Measurements from ENCODE around the gene ZNF3. TPM values are rescaled to one million over a fixed set of nuclear protein-coding genes. Genes with fewer than 3 reads are reported as not detected.

ZNF3 gene
- total RNA-seq, 2 donors from 2014 or later = 34.0 to 37.2 TPM

- intact Hi-C loops (cut with DNase I, micrococcal nuclease) = no loop called here
- DNase-seq = no peak
- ATAC-seq = no peak
Measured at GRCh38 chr7:100115026-100115425, 33.5 kb upstream of the ZNF3 start.

DNA sequence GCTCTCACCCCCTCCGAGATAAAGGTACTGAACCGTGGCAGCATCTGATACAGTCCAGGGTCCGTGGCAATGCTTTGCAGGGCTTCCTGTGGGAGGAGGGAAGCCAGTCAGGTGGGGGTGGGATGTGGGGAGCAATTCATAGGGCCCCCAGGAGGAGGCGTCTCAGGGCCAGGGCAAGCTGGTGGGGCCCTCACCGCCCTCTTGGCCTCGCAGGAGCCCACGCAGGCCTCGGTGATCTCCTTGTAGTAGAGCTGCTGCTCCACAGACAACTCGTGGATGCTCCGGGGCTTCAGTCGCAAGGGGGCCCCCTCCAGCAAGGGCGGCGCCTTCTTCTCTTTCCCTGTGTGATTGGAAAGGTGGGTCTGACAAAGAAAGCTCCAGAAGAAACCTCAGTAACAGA lies 30.4 kb upstream of the ZNF3 start:
- intact Hi-C loops (cut with DNase I, micrococcal nuclease) = no loop called here
- no peak for ATAC-seq
- no peak for DNase-seq

DNA sequence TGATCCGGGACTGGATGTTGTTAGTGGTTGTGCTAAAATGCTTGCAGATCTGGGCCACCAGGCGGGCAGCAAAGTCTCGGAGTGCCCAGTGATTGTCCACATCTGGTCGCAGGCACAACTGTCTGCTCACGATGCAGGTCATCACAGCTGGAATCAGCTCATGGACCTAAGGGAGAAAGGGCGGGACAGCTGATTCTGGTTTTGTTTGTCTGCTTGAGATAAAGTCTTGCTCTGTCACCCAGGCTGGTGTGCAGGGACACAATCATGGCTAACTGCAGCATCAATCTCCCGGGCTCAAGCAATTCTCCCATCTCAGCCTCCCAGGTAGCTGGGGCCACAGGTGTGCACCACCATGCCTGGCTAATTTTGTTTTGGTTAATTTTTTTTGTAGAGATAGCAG lies 29.6 kb upstream of the ZNF3 start:
- intact Hi-C loops (cut with DNase I, micrococcal nuclease) = no loop called here
- DNase-seq = no peak
- ATAC-seq = no peak

GRCh38 chr7:100109521-100110163 lies 28.1 kb upstream of the ZNF3 start:
- intact Hi-C loops (cut with DNase I, micrococcal nuclease) = no loop called here
- peak; percentile 27 for ATAC-seq

GRCh38 chr7:100107890-100108289 lies 26.4 kb upstream of the ZNF3 start:
- intact Hi-C loops (cut with DNase I, micrococcal nuclease) = no loop called here
- DNase-seq (no peak), ATAC-seq (no peak)

More at GRCh38 chr7:100109521-100110163, 28.1 kb upstream of the ZNF3 start:
- no peak for DNase-seq

DNA sequence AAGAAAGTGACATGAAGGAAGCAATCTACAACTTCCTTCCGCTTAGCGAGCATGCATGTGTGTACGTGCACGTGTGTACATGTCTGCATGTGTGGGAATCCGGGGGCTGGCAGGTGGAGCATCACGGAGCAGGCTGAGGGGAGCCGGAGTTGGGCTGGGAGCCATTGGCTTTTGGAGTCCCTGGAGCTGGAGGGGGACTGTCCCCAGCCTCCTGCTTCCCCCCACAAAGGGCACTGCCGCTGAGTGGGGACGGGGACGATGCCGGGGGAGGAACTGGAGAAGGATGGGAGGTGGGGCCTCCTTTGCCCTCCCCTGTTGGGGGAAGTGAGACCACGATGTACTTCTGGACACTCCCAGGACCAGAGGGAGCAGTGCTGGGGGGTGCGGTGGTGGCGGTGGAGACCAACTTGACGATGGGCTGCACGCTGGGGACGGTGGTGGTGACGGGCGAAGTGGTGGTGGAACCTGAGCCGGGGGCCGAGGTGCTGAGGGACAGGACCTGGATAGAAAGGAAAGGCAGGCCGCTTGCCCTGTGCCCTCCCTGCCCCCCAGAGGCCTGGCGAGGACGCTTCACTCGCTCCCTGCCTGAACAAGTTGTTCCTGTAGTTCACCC lies 25.7 kb upstream of the ZNF3 start:
- intact Hi-C loops (cut with DNase I, micrococcal nuclease) = no loop called here
- DNase-seq (no peak), ATAC-seq (no peak)

- ATAC-seq = no peak
- intact Hi-C loops (cut with DNase I, micrococcal nuclease) = no loop called here
- DNase-seq = no peak
Measured at GRCh38 chr7:100106633-100107032, 25.1 kb upstream of the ZNF3 start.

- intact Hi-C loops (cut with DNase I, micrococcal nuclease) = no loop called here
- no peak for DNase-seq
- no peak for ATAC-seq
Measured at GRCh38 chr7:100105534-100105933, 24.0 kb upstream of the ZNF3 start.

GRCh38 chr7:100102950-100103840 lies 21.7 kb upstream of the ZNF3 start:
- intact Hi-C loops (cut with DNase I, micrococcal nuclease) = no loop called here
- ATAC-seq = no peak
- no peak for DNase-seq

DNA sequence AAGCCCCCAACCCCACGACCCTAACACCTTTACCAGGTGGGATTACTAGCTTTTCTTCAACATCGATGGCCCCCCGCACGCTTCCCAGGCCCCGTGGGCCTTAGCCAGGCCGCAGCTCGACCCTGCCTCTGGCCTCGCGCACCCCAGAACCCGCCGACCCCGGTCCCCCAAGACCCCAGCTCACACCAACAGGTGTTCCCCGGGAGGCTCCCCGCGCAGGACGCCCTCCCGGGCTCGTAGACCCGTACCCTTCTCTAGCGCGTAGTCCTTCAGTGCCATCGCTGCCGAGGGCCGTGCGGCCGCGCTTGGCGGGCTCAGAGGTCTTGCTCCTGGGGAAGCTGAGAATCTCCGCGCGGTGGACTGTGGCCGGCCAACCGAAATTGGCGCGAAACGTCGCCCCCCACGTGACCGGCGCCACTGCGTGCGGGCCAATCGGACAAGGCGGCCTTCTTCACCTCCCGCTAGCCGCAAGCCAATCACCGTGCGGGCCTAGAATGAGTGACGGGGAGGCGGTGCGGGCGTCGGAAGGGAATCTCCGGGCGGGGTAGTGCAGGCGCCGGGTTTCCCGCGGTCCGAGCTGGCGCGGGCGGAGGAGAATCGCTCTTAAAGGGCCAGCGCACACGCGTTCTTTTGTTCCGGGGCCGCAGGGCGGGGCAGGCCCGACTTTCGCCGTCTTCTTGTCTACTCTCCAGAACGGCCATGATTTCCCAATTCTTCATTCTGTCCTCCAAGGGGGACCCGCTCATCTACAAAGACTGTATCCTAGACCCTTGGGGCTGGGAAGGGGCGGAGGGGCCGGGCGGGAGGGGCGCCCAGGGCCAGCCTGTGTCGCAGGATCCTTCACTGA lies 19.7 kb upstream of the ZNF3 start, which contains the start of the genes AP4M1 and MCM7:
AP4M1 (plus strand) TSS at position 628 of the 847 bp plus-strand sequence; CDS start at position 700, 72 bp downstream.
MCM7 (minus strand) TSS at position 382 of the 847 bp plus-strand sequence; CDS start at position 279, 103 bp downstream.
- intact Hi-C loops (cut with DNase I, micrococcal nuclease) = no loop called here
- peak; percentile 97 to 99 for DNase-seq
- ATAC-seq = peak; percentile 85

DNA sequence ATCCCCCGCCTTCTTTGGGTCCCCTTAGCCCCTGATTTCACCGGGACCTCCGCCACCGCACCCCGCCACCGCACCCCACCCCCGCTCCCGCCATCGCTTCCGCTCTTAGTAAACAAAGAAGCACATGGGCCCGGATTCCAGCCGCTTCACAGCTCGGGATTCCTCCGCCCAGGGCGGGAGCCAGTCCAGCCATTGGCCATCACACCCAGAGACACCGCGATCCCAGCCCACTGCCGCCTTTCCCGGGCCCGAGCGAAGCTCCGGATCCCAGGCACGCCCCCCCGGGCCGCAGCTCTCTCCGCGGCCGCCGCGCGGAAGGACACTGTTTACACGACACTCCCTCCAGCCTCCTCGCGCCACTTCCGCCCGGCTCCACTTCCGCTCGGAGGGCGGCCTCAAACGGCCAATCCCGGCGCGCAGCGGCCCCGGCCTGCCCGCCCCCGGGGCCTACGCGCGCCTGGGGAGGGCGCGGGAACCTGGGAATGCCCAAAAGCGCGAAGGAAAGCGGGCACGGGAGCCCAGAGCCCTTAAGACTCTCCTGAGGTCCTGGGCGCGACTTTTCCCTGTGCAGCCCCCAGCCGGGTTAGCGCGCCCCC lies 19.0 kb upstream of the ZNF3 start:
- intact Hi-C loops (cut with DNase I, micrococcal nuclease) = no loop called here
- DNase-seq = peak; percentile 94 to 96
- ATAC-seq = peak; percentile 82

DNA sequence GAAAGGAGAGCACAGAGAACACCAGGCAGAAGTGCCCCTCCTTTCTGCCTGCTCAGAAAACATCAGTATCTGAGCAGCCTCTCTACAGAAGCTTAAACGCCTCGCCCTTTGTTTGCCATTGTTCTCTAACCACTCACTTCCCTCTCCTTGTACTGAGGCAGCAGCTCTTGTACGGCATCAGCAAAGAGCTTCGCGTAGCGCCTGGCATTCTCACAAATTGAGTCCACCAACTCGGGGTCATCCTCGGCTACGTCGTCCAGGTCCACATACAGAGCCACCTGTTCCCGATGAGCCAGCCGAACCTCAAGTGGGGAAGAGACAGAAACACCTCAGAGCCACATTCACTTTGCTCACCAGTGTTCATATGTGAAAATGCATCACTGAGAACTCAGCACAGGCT lies 17.9 kb upstream of the ZNF3 start:
- intact Hi-C loops (cut with DNase I, micrococcal nuclease) = no loop called here
- ATAC-seq = no peak
- no peak for DNase-seq

DNA sequence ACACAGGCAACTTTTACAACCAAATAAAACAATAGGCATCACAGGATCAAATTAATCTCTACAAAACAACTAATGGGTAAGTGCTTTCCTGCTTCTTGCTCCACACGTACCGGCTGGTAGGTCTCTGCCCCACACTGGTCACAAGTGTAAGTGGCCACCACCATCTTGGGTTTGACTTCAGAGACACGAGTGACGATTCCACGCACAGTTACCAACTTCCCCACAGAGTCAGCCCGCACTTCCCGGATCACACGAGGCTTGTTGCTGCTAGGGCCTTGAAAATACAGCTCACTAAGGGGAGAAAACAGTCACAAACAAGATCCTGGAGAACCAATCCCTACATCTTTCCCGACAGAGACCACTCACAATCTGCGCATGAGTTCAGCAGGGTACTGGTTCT lies 17.4 kb upstream of the ZNF3 start:
- DNase-seq = no peak
- intact Hi-C loops (cut with DNase I, micrococcal nuclease) = no loop called here
- ATAC-seq = no peak

DNA sequence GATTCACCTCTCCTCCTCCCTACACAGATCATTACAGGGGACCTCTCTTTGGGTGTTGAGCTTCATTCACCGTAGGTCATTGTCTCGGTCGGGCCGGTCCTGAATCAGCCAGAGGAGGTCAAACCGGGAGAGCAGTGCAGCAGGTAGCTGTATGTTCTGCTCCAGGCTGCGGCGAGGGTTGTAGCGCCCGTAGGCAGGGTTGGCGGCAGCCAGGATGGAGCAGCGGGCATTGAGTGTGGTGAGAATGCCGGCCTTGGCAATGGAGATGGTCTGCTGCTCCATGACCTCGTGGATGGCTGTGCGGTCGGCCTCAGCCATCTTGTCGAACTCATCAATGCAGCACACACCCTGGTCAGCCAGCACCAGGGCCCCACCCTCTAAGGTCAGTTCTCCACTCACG lies 14.2 kb upstream of the ZNF3 start:
- ATAC-seq (no peak), DNase-seq (no peak)
- intact Hi-C loops (cut with DNase I, micrococcal nuclease) = no loop called here

- intact Hi-C loops (cut with DNase I, micrococcal nuclease) = no loop called here
- DNase-seq = no peak
- no peak for ATAC-seq
Measured at GRCh38 chr7:100095289-100095688, 13.8 kb upstream of the ZNF3 start.

DNA sequence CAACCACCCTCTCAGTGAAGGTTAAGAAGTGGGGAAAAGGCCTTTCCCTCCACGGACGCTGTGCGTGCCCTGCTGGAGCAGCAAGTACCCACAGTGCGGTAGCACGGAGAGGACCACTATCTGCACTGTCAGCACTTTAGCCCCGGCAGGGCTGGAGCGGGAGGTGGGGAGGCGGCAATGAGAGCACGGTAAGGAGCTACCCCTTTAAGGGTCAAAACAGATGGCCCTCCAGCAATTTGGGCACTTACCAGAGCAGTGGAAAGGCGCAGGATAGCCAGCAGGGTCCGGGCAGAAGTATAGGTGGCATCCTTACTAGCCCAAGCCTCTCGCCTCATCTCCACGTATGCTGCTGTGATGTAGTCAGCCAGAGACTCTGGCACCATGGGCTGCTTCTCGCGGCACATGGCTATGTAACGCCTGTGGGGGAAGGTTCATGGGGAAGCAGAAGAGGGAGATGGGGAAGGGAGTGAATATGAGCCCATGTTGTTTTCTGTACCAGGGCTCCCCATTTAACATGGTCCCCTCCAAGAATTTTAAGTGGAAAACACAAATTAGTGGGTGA lies 12.5 kb upstream of the ZNF3 start:
- intact Hi-C loops (cut with DNase I, micrococcal nuclease) = no loop called here
- ATAC-seq (no peak), DNase-seq (no peak)

GRCh38 chr7:100093498-100093897 lies 12.0 kb upstream of the ZNF3 start:
- ATAC-seq (no peak), DNase-seq (no peak)
- intact Hi-C loops (cut with DNase I, micrococcal nuclease) = no loop called here

DNA sequence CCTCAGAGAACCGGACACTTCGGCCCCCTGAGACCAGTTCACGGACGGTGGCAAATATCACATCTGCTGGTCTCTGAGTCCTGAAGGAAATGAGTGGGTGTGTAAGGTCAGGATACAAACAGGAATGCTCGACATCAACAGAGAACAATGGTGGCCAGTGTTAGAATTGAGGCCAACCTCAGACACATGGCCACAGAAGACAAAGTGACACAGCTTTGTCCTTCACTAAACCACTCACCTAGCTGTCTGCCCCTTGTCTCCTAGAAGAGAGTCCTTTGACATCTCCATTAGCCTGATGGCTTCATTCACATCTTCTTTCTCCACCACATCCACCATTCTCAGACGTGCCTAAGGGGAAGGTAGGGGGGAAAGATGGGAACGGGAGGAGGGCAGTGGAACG lies 11.5 kb upstream of the ZNF3 start:
- intact Hi-C loops (cut with DNase I, micrococcal nuclease) = no loop called here
- DNase-seq = no peak
- ATAC-seq = no peak
